NCI-H2227 (cell line): ENCODE results near the gene BTRC.

Experiments
- DNase-seq: peaks from one replicate; lab custom pipeline; 2025; ENCODE audit not compliant: unreplicated experiment; lab: John Stamatoyannopoulos, UW

BTRC gene

GRCh38 chr10:101476383-101476782, 122.4 kb downstream of the BTRC start:
- DNase-seq, result peak; percentile 34

- DNase-seq, result no peak
These were observed 125.0 kb downstream of the BTRC start for GRCh38 chr10:101478956-101479355.

- DNase-seq, result no peak
These were observed 127.3 kb downstream of the BTRC start for GRCh38 chr10:101481256-101481655.

GRCh38 chr10:101482568-101482967, 128.6 kb downstream of the BTRC start:
- no peak for DNase-seq

GRCh38 chr10:101484175-101484745, 130.3 kb downstream of the BTRC start:
- no peak for DNase-seq

GRCh38 chr10:101485207-101485606, 131.2 kb downstream of the BTRC start:
- no peak for DNase-seq

GRCh38 chr10:101485681-101486554, 132.0 kb downstream of the BTRC start:
- DNase-seq, result peak; percentile 82

- DNase-seq, result no peak
These were observed 133.4 kb downstream of the BTRC start for GRCh38 chr10:101487399-101487798.

- DNase-seq, result peak; percentile 20
These were observed 135.4 kb downstream of the BTRC start for GRCh38 chr10:101489355-101489754.

GRCh38 chr10:101490026-101490425, 136.1 kb downstream of the BTRC start:
- DNase-seq, result no peak

GRCh38 chr10:101492205-101492604, 138.2 kb downstream of the BTRC start:
- DNase-seq, result peak; percentile 6

GRCh38 chr10:101492814-101493213, 138.8 kb downstream of the BTRC start:
- DNase-seq, result no peak

GRCh38 chr10:101493249-101493648, 139.3 kb downstream of the BTRC start:
- no peak for DNase-seq

GRCh38 chr10:101493782-101494281, 139.9 kb downstream of the BTRC start:
- no peak for DNase-seq

GRCh38 chr10:101494650-101495049, 140.7 kb downstream of the BTRC start:
- no peak for DNase-seq

- peak; percentile 14 for DNase-seq
These were observed 141.5 kb downstream of the BTRC start for GRCh38 chr10:101495324-101495925.

- no peak for DNase-seq
These were observed 150.5 kb downstream of the BTRC start for GRCh38 chr10:101504438-101504837.

GRCh38 chr10:101506829-101507661, 153.1 kb downstream of the BTRC start:
- no peak for DNase-seq

GRCh38 chr10:101507828-101508227, 153.9 kb downstream of the BTRC start:
- DNase-seq, result no peak

GRCh38 chr10:101511938-101512337, 158.0 kb downstream of the BTRC start:
- DNase-seq, result no peak

- DNase-seq, result no peak
These were observed 158.8 kb downstream of the BTRC start for GRCh38 chr10:101512738-101513137.
